ENCODE data around the gene CAPSL. TPM values are rescaled to one million over a fixed set of nuclear protein-coding genes. Genes with fewer than 3 reads are reported as not detected.

The CAPSL gene
- total RNA-seq, 6 experiments from 2014 or later: 0.19 to 0.52 (median 0.35) TPM; not detected in 1

DNA sequence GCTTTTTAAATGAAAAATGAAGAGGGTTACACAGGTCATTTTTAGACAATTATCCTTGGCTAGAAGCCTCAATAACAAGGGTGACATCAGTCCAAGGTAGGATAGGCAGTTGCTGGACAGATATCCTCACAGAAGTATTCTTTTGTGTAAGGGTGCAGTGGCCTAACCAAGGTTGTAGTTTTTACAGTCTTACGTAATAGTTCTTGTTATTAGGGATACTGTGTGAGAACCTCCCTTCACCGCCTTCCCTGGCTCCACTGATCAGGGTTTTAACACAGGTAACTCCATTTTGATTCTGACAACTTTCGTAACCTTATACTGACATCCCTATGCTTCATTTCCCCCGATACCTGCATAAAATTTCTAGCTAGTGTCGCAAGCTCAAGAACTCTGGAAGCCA is 8.7 kb upstream of the CAPSL start:
- Mint-ChIP-seq H3K4me3 (no peak overlapping the region), H3K9me3 (no peaks in the 10 kb centered on the region), H3K4me1 (ENCODE audit: low read depth) (no peaks in the 10 kb centered on the region), H3K27me3 (ENCODE audit: insufficient read depth) (peaks cover 6% of the 10 kb centered on the region), H3K27ac (no peak overlapping the region), H3K36me3 (ENCODE audit: low read depth) (no peaks in the 10 kb centered on the region)
- TF ChIP-seq, protein P1, sequence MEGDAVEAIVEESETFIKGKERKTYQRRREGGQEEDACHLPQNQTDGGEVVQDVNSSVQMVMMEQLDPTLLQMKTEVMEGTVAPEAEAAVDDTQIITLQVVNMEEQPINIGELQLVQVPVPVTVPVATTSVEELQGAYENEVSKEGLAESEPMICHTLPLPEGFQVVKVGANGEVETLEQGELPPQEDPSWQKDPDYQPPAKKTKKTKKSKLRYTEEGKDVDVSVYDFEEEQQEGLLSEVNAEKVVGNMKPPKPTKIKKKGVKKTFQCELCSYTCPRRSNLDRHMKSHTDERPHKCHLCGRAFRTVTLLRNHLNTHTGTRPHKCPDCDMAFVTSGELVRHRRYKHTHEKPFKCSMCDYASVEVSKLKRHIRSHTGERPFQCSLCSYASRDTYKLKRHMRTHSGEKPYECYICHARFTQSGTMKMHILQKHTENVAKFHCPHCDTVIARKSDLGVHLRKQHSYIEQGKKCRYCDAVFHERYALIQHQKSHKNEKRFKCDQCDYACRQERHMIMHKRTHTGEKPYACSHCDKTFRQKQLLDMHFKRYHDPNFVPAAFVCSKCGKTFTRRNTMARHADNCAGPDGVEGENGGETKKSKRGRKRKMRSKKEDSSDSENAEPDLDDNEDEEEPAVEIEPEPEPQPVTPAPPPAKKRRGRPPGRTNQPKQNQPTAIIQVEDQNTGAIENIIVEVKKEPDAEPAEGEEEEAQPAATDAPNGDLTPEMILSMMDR (IDR thresholded peaks at IDR 0.05): no peak
- DNase-seq: no peak

GRCh38 chr5:35939639-35940038 is 1.2 kb upstream of the CAPSL start:
- no peak for DNase-seq
- no peaks in the 10 kb centered on the region for H3K9me3 Mint-ChIP-seq
- H3K4me1 Mint-ChIP-seq (ENCODE audit: low read depth): no peaks in the 10 kb centered on the region
- peaks cover 9% of the 10 kb centered on the region; the same call in 1 of the 2 replicates for H3K27me3 Mint-ChIP-seq (ENCODE audit: insufficient read depth)
- TF ChIP-seq, protein P1 (IDR thresholded peaks at IDR 0.05): peak; percentile 69
- H3K36me3 Mint-ChIP-seq (ENCODE audit: low read depth): no peaks in the 10 kb centered on the region
- H3K4me3 Mint-ChIP-seq: no peak overlapping the region
- H3K27ac Mint-ChIP-seq: no peak overlapping the region

DNA sequence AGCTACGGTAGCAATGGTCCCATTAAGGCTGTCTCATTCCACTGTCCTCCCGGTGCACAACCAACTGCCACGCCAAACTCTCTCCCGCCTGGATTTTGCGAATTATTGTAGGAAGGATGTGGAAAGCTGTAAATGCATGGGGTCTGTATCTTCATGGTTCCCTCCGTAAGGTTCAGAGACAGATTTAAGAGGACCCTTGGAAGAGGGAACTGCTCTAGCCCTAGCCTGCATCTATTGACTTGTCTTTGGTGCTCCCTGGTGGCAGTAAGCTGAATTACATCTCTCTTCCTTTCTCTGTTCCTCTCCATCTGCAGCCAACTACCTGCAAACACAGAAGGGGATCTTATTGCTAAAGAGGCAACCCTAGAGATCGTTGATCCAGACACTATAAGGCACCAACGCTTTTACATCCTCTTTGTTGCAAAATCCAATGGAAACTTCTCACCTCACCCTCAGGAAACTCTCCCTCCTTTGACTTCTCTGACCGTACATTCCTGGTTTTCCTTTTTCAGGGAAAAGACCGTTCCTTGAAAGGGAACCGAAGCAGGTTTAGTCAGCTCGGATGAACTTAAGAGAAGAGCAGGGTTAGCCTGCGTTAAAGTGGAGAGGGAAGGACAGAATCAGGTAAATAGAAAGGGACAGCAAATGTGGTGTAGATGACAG is 11.9 kb downstream of the CAPSL start:
- Mint-ChIP-seq H3K27ac (no peak overlapping the region), H3K4me3 (peak overlapping the region; percentile 54), H3K4me1 (ENCODE audit: low read depth) (peaks cover 48% of the 10 kb centered on the region), H3K36me3 (ENCODE audit: low read depth) (no peaks in the 10 kb centered on the region), H3K9me3 (no peaks in the 10 kb centered on the region), H3K27me3 (ENCODE audit: insufficient read depth) (peaks cover 10% of the 10 kb centered on the region)
- peak; percentile 30 for DNase-seq
- TF ChIP-seq, protein P1 (IDR thresholded peaks at IDR 0.05): peak; percentile 94

GRCh38 chr5:35924950-35925722 is 13.3 kb downstream of the CAPSL start:
- peak; percentile 61 for DNase-seq
- Mint-ChIP-seq H3K4me3 (peak overlapping the region; percentile 84), H3K36me3 (ENCODE audit: low read depth) (no peaks in the 10 kb centered on the region), H3K9me3 (no peaks in the 10 kb centered on the region), H3K4me1 (ENCODE audit: low read depth) (peaks cover 48% of the 10 kb centered on the region), H3K27ac (peak overlapping the region; percentile 90), H3K27me3 (ENCODE audit: insufficient read depth) (peaks cover 10% of the 10 kb centered on the region)
- TF ChIP-seq, protein P1 (IDR thresholded peaks at IDR 0.05): peak; percentile 85

DNA sequence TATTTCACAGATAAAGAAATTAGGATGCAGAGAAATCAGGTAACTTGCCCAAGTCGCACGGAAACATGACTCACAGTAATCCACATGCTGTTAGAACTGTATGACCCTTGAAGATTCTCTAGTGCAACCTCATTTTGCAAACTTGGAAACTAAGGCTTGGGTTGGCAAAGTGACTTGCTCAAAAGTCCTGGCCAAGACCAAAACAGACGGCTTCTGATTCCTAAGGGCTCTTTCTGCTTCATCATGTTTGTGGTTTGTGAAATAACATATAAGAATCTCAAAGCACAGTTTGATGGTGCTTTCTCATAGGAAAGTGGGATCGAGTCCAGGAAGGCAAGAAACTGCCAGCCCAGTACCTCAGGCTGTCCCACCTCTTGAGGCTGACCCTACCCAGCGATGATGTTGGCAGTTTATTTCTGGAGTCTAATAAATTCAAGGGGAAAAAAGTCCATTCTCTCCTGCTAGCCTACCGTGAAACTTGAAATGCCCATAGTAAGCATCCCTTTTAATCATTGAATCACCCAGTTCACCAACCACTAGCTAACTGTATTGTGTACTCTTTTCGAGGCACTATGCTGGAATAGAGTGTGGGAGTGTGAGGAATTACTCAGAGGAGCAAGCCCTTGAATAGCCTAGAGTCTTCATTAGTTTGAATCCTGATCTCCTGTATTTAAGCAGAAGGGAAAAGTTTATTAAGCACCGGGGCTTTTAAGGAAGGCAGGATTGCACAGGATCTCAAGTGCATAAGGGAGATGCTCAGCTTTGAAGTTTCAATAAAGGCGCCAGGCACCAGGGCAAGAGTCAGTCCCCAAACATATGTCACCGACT is 14.1 kb downstream of the CAPSL start:
- peak overlapping the region; percentile 90 for H3K27ac Mint-ChIP-seq

More for the DNA sequence above, 14.1 kb downstream of the CAPSL start:
- H3K27me3 Mint-ChIP-seq (ENCODE audit: insufficient read depth): peaks cover 10% of the 10 kb centered on the region
- peaks cover 5% of the 10 kb centered on the region for H3K9me3 Mint-ChIP-seq
- TF ChIP-seq, protein P1 (IDR thresholded peaks at IDR 0.05): no peak
- H3K4me1 Mint-ChIP-seq (ENCODE audit: low read depth): peaks cover 55% of the 10 kb centered on the region
- H3K36me3 Mint-ChIP-seq (ENCODE audit: low read depth): peaks cover 6% of the 10 kb centered on the region
- H3K4me3 Mint-ChIP-seq: peak overlapping the region; percentile 84
- DNase-seq: peak; percentile 83
